ENCODE data around the gene NYAP1. TPM values are rescaled to one million over a fixed set of nuclear protein-coding genes. Genes with fewer than 3 reads are reported as not detected.
"Not testable (repeated sequence)": the region's sequence is repeated elsewhere in the genome, so short reads cannot be mapped to it uniquely, and the experiment has no call there.

NYAP1 gene
- total RNA-seq, 1 experiment from 2014 or later: not detected

DNA sequence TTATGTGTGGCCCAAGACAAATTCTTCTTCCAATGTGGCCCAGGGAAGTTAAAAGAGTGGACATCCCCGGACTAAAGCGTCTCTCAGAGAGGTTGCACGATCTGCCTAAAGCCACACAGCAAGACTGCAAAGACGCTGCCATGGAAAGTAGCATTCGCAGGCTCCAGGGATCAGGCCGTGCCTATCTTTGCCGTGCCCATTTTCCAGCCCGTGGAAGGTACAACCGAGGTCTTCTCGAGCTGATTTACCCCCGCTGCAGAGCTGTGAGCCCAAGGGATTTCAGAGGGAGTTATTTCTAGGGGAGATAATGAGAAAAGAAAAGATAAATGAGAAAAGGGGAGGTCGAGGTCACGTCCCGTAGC lies 1.0 kb upstream of the NYAP1 start:
- DNase-seq (ENCODE audit: low spot score): no peak

- no peak for DNase-seq (ENCODE audit: low spot score)
These were observed 521 bp upstream of the NYAP1 start for GRCh38 chr7:100483090-100483721.

DNA sequence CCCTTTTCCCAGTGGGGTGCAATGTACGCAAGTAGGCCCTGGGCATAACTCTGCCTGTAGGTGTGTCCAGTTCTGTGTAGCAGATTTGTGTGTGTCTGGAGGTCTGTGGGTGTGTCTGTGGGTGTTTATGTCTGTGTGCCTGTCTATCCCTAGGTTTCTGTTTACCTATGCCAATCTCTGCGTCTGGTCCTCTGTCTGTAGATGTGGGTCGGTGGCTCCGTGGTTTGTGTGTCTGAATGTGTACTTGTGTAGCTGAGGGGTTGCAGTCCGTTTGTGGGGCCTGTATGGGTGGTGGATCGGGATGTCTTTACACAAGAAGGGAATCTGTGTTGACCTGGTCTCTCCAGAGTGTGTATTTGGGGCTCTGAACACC lies 932 bp downstream of the NYAP1 start:
- no peak for DNase-seq (ENCODE audit: low spot score)

DNA sequence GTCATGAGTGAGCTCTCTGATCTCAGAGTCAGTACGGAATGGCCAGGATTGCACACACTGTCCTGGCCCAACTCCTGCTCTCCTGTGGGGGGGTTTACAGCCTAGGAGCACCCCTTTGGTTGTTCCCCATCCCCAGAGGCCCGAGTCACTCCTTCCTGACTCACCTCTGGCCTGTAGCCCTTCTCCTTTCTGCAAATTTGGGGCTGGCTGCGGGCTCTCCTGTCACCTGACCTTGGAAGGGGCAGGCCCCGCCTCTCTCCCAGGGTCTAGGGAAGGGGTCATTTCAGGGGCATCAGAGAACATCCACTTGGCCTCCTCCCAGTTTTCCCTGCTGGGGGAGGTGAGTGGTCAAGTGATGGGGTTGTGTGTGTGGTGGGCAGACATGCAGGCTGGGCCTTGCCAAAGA lies 1.7 kb downstream of the NYAP1 start:
- no peak for DNase-seq (ENCODE audit: low spot score)

- DNase-seq (ENCODE audit: low spot score): no peak
These were observed 2.4 kb downstream of the NYAP1 start for GRCh38 chr7:100486111-100486636.

- peak; percentile 51 for DNase-seq (ENCODE audit: low spot score)
These were observed 3.2 kb downstream of the NYAP1 start for GRCh38 chr7:100486753-100487446.

- DNase-seq (ENCODE audit: low spot score): no peak
These were observed 4.8 kb downstream of the NYAP1 start for GRCh38 chr7:100488333-100489095.

GRCh38 chr7:100489121-100489520 lies 5.4 kb downstream of the NYAP1 start:
- DNase-seq (ENCODE audit: low spot score): no peak

- DNase-seq (ENCODE audit: low spot score): peak; percentile 83
These were observed 6.1 kb downstream of the NYAP1 start for GRCh38 chr7:100489824-100490223.

DNA sequence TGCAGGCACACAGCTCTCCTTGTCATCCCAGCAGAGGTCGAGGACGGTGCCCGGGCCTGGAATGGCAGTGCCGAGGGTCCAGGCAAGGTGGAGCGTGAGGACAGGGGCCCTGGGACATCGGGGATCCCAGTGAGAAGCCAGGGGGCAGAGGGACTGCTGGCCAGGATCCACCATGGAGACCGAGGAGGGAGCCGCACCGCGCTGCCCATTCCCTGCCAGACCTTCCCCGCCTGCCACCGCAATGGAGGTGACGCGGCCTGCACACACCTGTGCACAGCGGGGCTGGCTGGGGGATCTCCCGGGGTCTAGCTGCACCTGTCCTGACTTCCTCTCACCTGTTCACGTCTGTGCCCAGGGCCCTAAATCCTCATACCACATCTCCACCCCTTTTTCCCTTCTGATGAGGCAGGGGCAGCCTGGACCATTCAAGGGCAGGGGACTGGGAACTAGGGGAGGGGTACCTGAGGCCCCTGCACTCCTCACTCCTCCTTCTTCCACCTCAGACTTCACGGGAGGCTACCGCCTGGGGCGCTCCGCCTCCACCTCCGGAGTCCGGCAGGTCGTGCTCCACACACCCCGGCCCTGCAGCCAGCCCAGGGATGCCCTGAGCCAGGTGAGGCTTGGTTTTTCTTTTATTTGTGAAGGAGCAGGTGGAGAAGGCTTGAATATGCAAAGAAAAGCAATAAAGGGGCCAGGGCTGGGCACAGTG lies 6.9 kb downstream of the NYAP1 start:
- no peak for DNase-seq (ENCODE audit: low spot score)

GRCh38 chr7:100491192-100491578 lies 7.5 kb downstream of the NYAP1 start:
- DNase-seq (ENCODE audit: low spot score): no peak

DNA sequence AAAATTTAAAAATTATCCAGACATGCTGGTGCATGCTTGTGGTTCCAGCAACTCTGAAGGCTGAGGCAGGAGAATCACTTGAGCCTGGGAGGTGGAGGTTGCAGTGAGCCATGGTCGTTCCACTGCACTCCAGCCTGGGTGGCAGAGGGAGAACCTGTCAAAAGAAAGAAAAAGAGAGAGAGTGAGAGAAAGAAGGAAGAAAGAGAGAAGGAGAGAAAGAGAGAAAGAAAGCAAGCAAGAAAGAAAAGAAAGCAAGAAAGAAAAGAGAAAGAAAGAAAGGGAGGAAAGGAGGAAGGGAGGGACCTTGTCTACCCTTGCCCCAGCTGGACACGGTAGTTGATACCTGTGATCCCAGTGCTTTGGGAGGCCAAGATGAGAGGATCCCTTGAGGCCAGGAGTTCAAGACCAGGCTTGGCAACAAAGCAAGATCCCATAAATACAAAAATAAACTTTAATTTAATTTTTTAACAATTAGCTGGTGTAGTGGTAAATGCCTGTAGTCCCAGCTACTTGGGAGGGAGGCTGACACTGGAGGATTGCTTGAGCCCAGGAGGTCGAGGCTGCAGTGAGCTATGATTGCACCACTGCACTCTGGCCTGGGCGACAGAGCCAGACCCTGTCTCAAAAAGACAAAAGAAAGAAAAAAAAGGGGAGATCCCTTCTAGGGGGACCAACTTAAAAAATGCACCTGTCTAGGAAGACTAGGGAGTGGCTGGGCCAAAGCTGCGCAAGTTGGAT lies 9.2 kb downstream of the NYAP1 start:
- no peak for DNase-seq (ENCODE audit: low spot score)

- no peak for DNase-seq (ENCODE audit: low spot score)
These were observed 9.9 kb downstream of the NYAP1 start for GRCh38 chr7:100493476-100494264.

GRCh38 chr7:100496509-100496908 lies 12.8 kb downstream of the NYAP1 start:
- no peak for DNase-seq (ENCODE audit: low spot score)

GRCh38 chr7:100500743-100501142 lies 17.0 kb downstream of the NYAP1 start:
- DNase-seq (ENCODE audit: low spot score): not testable (repeated sequence)

DNA sequence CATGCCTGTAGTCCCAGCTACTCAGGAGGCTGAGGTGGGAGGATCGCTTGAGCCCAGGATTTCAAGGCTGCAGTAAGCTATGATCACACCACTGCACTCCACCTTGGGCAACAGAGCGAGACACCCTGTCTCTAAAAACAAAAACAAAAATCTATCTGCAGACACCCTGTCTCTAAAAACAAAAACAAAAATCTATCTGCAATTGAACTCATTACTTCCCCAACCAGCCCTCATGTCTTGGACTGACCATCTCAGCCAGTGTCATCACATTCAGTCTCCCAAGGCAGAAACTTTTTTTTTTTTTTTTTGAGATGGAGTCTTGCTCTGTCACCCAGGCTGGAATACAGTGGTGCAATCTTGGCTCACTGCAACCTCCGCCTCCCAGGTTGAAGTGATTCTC lies 20.3 kb downstream of the NYAP1 start:
- not testable (repeated sequence) for DNase-seq (ENCODE audit: low spot score)

GRCh38 chr7:100504887-100505611 lies 21.3 kb downstream of the NYAP1 start:
- no peak for DNase-seq (ENCODE audit: low spot score)

DNA sequence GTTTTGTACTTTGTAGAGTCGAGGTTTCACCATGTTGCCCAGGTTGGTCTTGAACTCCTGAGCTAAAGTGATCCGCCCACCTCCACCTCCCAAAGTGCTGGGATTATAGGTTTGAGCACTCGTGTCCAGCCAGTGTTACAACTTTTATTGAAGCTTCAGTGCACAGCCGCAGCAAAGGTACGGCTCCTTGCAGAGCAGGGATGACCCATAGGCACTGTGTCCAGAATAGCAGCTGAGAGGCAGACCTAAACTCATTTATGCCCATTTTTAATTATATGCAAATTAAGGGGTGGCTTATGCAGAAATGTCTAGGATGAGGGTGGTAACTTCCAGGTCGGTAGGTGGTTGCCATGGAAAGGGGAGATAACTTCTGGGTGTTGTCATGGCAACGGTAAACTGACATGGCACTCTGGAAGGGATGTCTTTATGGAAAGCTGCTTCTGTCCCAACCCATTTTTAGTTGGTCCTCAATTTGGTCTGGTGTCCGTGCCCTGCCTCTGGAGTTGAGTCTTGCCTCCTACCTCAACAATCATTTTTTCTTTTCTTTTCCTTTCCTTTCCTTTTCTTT lies 22.7 kb downstream of the NYAP1 start:
- DNase-seq (ENCODE audit: low spot score): no peak

DNA sequence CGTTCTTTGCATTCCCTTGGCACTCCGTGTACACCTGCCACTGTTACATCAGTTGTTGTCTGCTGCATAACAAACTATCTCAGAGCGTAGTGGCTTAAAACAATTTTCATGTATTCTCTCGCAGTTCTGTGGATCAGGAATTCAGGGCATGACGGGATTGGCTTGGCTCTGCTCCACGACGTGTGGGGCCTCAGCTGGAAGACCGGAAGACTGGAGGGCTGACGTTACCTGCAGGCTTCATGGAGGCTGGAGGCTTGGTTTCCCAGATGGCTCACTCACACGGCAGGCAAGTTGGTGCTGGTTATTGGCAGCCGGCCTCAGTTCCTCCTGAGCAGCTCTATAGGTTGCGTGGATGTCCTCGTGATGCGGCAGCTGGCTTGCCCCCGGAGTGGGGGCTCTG lies 25.5 kb downstream of the NYAP1 start:
- DNase-seq (ENCODE audit: low spot score): peak; percentile 51
